Natural killer cell (primary cell): ENCODE measurements around the gene RAI1. TPM values are rescaled to one million over a fixed set of nuclear protein-coding genes. Genes with fewer than 3 reads are reported as not detected.

Experiments used
- ATAC-seq, 3 donors: fragments of 150-1000 bp in 2 of 3; fragments of 200-7000 bp in 1 of 3; cut with Tn5 transposase; 1 replicate in 1 of 3; 2 replicates in 2 of 3; pipeline ENCODE4 v1.10.0; 2021; ENCODE audit warnings: mild to moderate bottlenecking in 2 of 3, moderate library complexity in 2 of 3
- DNase-seq, 2 donors: peaks; one replicate each; pipeline versions ENCODE4 v3.0.0 to v3.0.0-alpha.2; 2013 to 2021; ENCODE audit warnings: mixed read lengths in 1 of 2
- H3K27ac ChIP-seq: one replicate; pipeline ENCODE4 v1.5.1; 2013; ENCODE audit warnings: mild to moderate bottlenecking, low read length
- H3K27me3 ChIP-seq: one replicate; pipeline ENCODE4 v1.6.1; 2013; ENCODE audit warnings: low read length; ENCODE audit not compliant: control insufficient read depth, insufficient read depth
- H3K36me3 ChIP-seq: one replicate; pipeline ENCODE4 v1.6.1; 2013; ENCODE audit warnings: low read length; ENCODE audit not compliant: control insufficient read depth, insufficient read depth
- H3K4me1 ChIP-seq: one replicate; pipeline ENCODE4 v1.6.1; 2013; ENCODE audit warnings: low read length; ENCODE audit not compliant: control insufficient read depth, insufficient read depth
- H3K4me3 ChIP-seq: one replicate; pipeline ENCODE4 v1.5.1; 2013; ENCODE audit warnings: low read length
- H3K9me3 ChIP-seq: one replicate; pipeline ENCODE4 v1.6.1; 2013; ENCODE audit warnings: low read length; ENCODE audit not compliant: control insufficient read depth, insufficient read depth
- H3K27ac Mint-ChIP-seq, 2 donors: one replicate each; pipeline ENCODE4 v1.8.0; 2022; ENCODE audit warnings: mild to moderate bottlenecking in 2 of 2, mixed read lengths in 2 of 2, moderate library complexity in 1 of 2
- H3K27me3 Mint-ChIP-seq, 2 donors: one replicate each; pipeline ENCODE4 v1.8.0; 2022; ENCODE audit warnings: low read depth in 2 of 2, mixed read lengths in 2 of 2
- H3K36me3 Mint-ChIP-seq: one replicate; pipeline ENCODE4 v1.8.0; 2022; ENCODE audit warnings: mixed read lengths
- H3K4me1 Mint-ChIP-seq, 2 donors: one replicate each; pipeline ENCODE4 v1.8.0; 2022; ENCODE audit warnings: mixed read lengths in 2 of 2
- H3K4me3 Mint-ChIP-seq: one replicate; pipeline ENCODE4 v1.8.0; 2022; ENCODE audit warnings: mild to moderate bottlenecking, moderate library complexity, mixed read lengths
- H3K9me3 Mint-ChIP-seq, 2 donors: one replicate each; pipeline ENCODE4 v1.8.0; 2022; ENCODE audit warnings: mixed read lengths in 2 of 2
- WGBS: methylation state at CpG from one replicate; pipeline ENCODE4 v1.1.7; 2013; ENCODE audit warnings: missing lambda C conversion rate; ENCODE audit not compliant: insufficient coverage; 5-methylcytosine and 5-hydroxymethylcytosine counted together
- intact Hi-C: fragments of 100-400 bp; cut with micrococcal nuclease; formaldehyde crosslinking; loops from one replicate; pipeline ENCODE4 v1.14.2; 2022
- total RNA-seq, 4 donors: library from RNA; stranded (reverse); fragments of 120-200 nt in 1 of 4; gene quantifications; one replicate each; pipeline versions ENCODE4 v1.2.3 to v1.2.4, GENCODE V29; 2013 to 2022
- TF ChIP-seq, protein P1 (sequence below): fragments of 200-600 bp; IDR thresholded peaks from one replicate; pipeline ENCODE4 v1.8.0; 2022; ENCODE audit warnings: antibody characterized with exemption

RAI1 gene
- total RNA-seq, 3 donors from 2014 or later (not counting 1 experiment from before 2014, with no cell fraction given): 39.8 to 55.0 (median 49.4) TPM

DNA sequence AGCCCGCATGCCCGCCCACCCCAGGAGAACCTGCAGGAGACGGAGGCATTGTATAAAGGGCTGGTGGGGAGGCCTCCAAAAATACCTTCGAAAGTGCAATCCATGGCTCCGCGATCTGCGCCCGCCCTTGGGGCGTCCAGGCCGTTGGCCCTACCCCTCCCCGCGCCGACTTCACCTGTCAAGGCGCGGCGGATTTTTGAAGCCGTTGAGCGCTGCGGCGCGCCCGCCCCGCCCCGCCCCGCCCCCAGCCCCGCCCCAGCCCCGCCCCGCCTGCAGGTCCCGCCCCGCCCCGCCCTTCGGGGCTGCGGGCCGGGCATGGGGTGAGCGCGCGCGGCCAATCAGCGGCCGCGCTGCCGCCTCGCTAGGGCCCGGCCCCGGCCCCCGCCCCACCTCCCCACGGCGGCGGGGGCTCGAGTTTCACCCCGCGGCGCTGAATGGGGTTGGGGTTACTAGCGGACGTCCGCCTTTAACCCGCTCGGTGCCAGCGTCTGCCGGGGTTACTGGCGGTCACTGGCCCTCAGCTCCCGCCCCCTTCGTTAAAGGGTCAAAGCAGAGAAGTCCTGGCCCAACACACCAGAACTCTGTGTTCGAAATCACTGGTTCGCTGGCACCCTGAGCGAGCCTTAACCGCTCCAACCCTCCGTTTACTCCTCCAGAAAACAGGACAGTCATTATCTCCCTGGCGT lies 142.3 kb downstream of the RAI1 start:
- Histone ChIP-seq H3K4me3 (peak overlapping the region; percentile 49), H3K9me3 (no peaks in the 10 kb centered on the region), H3K4me1 (peaks cover 77% of the 10 kb centered on the region), H3K27ac (peak overlapping the region; percentile 84), H3K27me3 (no peaks in the 10 kb centered on the region), H3K36me3 (peaks cover 10% of the 10 kb centered on the region)
- TF ChIP-seq, protein P1, sequence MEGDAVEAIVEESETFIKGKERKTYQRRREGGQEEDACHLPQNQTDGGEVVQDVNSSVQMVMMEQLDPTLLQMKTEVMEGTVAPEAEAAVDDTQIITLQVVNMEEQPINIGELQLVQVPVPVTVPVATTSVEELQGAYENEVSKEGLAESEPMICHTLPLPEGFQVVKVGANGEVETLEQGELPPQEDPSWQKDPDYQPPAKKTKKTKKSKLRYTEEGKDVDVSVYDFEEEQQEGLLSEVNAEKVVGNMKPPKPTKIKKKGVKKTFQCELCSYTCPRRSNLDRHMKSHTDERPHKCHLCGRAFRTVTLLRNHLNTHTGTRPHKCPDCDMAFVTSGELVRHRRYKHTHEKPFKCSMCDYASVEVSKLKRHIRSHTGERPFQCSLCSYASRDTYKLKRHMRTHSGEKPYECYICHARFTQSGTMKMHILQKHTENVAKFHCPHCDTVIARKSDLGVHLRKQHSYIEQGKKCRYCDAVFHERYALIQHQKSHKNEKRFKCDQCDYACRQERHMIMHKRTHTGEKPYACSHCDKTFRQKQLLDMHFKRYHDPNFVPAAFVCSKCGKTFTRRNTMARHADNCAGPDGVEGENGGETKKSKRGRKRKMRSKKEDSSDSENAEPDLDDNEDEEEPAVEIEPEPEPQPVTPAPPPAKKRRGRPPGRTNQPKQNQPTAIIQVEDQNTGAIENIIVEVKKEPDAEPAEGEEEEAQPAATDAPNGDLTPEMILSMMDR: no peak
- H3K36me3 Mint-ChIP-seq: no peaks in the 10 kb centered on the region
- no peaks in the 10 kb centered on the region for H3K27me3 Mint-ChIP-seq
- intact Hi-C loops: loop anchor here (1.0 kb wide), 1 partner anchor 13 kb away; the partner anchor contains the start of gene SREBF1
- H3K4me1 Mint-ChIP-seq: peaks cover 20 to 76% of the 10 kb centered on the region in 2 donors
- peak overlapping the region; percentile 74 for H3K4me3 Mint-ChIP-seq
- peak overlapping the region; percentile 67 to 87 for H3K27ac Mint-ChIP-seq
- peak; percentile 76 to 91 for DNase-seq
- 1% methylated on average over 68 of the region's 69 CpGs for WGBS
- H3K9me3 Mint-ChIP-seq: no peaks in the 10 kb centered on the region
- ATAC-seq: peak; percentile 85 to 97 (median 90)

DNA sequence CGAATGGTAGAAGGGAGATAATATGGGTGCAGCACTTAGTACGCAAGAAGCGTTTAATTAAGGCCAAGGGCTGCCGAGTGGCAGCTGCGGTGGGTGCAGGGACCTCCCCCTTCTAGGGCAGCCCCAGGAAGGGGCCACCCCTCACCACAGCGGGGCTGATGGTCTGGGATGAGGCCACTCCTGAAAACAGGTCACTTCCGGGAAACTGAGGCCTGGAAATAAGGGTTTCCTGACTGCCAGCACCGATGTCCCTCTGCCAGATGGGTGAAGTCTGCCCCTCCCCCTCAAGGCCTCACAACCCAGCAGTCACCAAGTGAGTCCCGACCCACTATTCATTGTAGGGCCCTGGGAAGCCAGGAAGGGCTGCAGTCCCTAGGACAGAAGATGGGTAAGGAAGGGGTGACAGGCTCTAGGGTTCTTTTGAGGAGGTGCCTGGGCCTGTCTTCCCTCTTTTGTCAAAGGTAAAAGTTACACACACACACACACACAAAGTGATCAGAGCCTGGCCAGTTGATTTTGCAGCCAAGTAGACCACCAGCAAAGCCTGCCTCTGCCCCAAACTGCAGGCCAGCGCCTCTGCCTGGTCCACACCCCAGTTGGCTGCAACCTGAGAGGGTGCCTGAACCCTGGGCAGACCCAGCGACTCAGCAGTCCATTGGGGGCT lies 143.0 kb downstream of the RAI1 start:
- no peaks in the 10 kb centered on the region for H3K9me3 Mint-ChIP-seq
- peak in 1 of 2 donors; percentile 62 for DNase-seq
- H3K27me3 Mint-ChIP-seq: no peaks in the 10 kb centered on the region
- H3K4me3 Mint-ChIP-seq: peak overlapping the region; percentile 74
- H3K36me3 ChIP-seq: peaks cover 3% of the 10 kb centered on the region
- intact Hi-C loops: loop anchor here (1.0 kb wide), 1 partner anchor 12 kb away; the partner anchor contains the start of gene SREBF1
- H3K27ac Mint-ChIP-seq: peak overlapping the region; percentile 67 to 87
- no peaks in the 10 kb centered on the region for H3K36me3 Mint-ChIP-seq
- H3K27me3 ChIP-seq: no peaks in the 10 kb centered on the region
- ATAC-seq: peak in 2 of 3 donors; percentile 9 to 13
- peaks cover 20 to 75% of the 10 kb centered on the region in 2 donors for H3K4me1 Mint-ChIP-seq
- H3K9me3 ChIP-seq: no peaks in the 10 kb centered on the region
- H3K4me3 ChIP-seq: peak overlapping the region; percentile 49
- peaks cover 72% of the 10 kb centered on the region for H3K4me1 ChIP-seq
- H3K27ac ChIP-seq: peak overlapping the region; percentile 84
- WGBS: 20% methylated on average over 10 of the region's 11 CpGs
- TF ChIP-seq, protein P1: no peak

DNA sequence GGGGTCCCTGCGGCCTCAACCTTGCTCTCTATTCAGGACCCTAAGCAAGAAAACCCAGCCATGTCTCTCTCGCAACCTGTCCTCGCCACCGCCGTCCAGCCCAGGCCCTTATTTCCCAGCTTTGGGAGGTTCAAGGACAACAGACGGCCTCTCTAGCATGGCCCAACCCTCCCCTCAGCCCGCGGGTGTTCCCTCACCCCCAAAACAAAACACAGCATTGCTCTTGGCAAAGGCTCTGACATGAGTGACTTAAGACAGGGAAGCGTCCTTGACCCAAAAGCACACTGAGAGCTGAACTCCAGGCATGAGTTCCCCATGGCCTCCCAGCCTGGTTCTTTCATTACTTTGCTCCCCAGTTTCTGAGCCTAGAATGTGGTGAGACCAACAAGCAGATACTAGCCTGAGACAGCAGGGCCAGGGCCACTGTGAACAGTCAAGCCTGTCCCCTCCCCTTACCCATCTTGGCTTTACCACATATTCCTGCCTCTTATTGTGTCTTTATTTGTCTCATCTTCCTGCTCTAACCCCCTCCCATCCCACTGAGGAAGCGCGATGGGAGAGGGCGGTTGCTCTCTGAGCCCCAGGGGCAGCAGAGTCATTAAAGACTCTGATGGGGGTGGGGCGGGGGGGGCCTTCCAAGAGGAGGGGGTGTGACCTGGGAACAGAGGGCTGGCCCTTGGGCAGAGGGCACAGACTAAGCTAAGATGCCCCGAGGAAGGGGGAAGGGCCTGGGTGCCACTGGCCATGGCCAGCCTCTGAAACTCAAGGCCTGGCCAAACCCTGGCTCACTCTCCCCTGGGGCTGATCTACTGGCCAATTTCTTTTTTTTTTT lies 143.7 kb downstream of the RAI1 start:
- peaks cover 20 to 67% of the 10 kb centered on the region in 2 donors for H3K4me1 Mint-ChIP-seq

More for the DNA sequence above, 143.7 kb downstream of the RAI1 start:
- Histone ChIP-seq H3K27ac (peak overlapping the region; percentile 84), H3K4me3 (no peak overlapping the region), H3K27me3 (no peaks in the 10 kb centered on the region), H3K9me3 (no peaks in the 10 kb centered on the region), H3K36me3 (no peaks in the 10 kb centered on the region), H3K4me1 (peaks cover 65% of the 10 kb centered on the region)
- TF ChIP-seq, protein P1: no peak
- ATAC-seq: no peak
- DNase-seq: peak in 1 of 2 donors; percentile 40
- H3K27ac Mint-ChIP-seq: peak overlapping the region; percentile 67 to 87
- intact Hi-C loops: loop anchor here (1.0 kb wide), 1 partner anchor 11 kb away; the partner anchor contains the start of gene SREBF1
- H3K36me3 Mint-ChIP-seq: no peaks in the 10 kb centered on the region
- no peaks in the 10 kb centered on the region for H3K27me3 Mint-ChIP-seq
- WGBS: 74% methylated on average over 14 of the region's 14 CpGs
- H3K9me3 Mint-ChIP-seq: no peaks in the 10 kb centered on the region
- peak overlapping the region; percentile 25 for H3K4me3 Mint-ChIP-seq
